22Rv1 (cell line): ENCODE results near the gene PLA2G4D.

Experiments used
- ZFX ChIP-seq: fragments of 450-650 bp; IDR thresholded peaks from 2 replicates; pipeline ENCODE4 v1.6.1; 2017; ENCODE audit warnings: antibody characterized with exemption, borderline replicate concordance
- TF ChIP-seq, protein P1 (sequence below): fragments of 450-650 bp; IDR thresholded peaks from 2 replicates; pipeline ENCODE4 v1.5.1; 2017; ENCODE audit warnings: mild to moderate bottlenecking

GRCh38 chr15:42123546-42123945 is 29.2 kb upstream of the PLA2G4D start:
- TF ChIP-seq, protein P1, sequence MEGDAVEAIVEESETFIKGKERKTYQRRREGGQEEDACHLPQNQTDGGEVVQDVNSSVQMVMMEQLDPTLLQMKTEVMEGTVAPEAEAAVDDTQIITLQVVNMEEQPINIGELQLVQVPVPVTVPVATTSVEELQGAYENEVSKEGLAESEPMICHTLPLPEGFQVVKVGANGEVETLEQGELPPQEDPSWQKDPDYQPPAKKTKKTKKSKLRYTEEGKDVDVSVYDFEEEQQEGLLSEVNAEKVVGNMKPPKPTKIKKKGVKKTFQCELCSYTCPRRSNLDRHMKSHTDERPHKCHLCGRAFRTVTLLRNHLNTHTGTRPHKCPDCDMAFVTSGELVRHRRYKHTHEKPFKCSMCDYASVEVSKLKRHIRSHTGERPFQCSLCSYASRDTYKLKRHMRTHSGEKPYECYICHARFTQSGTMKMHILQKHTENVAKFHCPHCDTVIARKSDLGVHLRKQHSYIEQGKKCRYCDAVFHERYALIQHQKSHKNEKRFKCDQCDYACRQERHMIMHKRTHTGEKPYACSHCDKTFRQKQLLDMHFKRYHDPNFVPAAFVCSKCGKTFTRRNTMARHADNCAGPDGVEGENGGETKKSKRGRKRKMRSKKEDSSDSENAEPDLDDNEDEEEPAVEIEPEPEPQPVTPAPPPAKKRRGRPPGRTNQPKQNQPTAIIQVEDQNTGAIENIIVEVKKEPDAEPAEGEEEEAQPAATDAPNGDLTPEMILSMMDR: no peak
- TF ChIP-seq ZFX: no peak
